Activated CD8-positive, alpha-beta memory T cell treated with anti-CD3 and anti-CD28 coated beads, Interleukin-2, amount 50 U/mL, for 1 hour (primary cell): ENCODE measurements around the gene DPF3.
"Not testable (repeated sequence)": the region's sequence is repeated elsewhere in the genome, so short reads cannot be mapped to it uniquely, and the experiment has no call there.

Experiments used
- DNase-seq: peaks from one replicate; pipeline ENCODE4 v3.0.0-alpha.2; 2020; ENCODE audit errors: extremely low read depth

DPF3 gene

GRCh38 chr14:72774894-72775620, 118.8 kb downstream of the DPF3 start:
- no peak for DNase-seq

DNA sequence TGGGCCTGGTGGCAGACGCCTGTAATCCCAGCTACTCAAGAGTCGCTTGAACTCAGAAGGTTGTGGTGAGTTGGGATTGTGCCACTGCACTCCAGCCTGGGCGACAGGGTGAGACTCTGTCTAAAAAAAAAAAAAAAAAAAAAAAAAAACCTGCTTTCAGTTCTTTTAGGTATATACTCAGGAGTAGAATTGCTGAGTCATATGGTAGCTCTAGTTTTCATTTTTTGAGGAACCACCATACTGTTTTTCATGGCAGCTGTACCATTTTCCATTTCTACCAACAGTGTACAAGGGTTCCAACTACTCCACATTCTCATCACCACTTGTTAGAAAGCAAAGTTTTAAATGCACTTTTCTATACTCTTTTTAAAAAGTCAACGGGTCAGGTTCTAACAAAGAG, 119.8 kb downstream of the DPF3 start:
- DNase-seq = no peak

DNA sequence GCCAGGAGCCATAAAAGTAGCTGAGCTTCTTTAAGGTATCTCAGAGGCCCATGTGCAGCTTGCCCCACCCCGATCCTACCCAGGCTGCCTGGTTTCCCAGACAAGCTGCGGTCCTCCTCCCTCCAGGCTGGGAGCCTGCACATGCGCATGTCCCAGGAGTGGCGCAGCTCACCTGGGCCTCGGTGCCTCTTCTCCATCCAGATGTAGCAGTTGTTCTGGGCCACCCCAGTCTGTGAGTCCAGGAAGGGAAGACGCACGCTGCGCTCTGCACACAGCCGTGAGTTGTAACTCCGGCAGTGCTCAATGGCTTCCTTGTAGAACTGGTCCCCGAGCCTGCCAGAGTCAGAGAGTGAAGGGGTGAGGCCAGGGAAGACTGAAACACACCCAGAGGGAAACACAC, 122.3 kb downstream of the DPF3 start:
- DNase-seq = no peak

DNA sequence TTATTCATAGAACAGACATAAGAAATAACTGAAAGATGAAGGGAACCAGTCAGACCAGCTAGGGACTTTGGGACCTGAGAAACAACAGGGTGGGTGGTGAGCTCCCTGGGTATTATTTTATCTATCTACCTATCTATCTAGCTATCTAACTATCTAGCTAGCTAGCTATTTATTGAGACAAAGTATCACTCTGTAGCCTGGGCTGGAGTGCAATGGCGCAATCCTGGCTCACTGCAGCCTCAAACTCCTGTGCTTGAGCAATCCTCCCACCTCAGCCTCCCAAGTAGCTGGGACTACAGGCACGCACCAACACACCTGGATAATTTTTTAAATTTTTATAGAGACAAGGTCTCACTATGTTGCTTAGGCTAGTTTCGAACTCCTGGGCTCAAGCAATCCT, 127.6 kb downstream of the DPF3 start:
- no peak for DNase-seq

DNA sequence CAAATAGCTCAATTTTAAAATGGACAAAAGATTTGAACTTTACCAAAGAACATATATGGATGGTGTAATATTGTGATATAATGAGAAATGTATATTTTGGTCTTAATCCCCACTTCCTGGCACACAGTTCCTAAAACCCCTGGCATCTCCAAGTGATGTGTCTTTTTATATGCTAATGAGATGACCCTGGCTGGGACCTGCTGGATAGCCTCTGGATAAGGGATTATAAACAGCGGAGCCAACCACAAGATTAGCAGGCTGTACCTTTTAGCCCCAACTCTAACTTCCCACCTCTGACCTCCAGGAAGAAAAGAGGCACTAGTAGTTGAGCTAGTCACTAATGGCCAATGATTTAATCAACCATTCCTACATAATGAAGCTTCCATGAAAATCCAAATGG, 130.0 kb downstream of the DPF3 start:
- DNase-seq = no peak

GRCh38 chr14:72759670-72760069, 134.2 kb downstream of the DPF3 start:
- DNase-seq = no peak

GRCh38 chr14:72758993-72759392, 134.9 kb downstream of the DPF3 start:
- DNase-seq = no peak

GRCh38 chr14:72758420-72758819, 135.5 kb downstream of the DPF3 start:
- DNase-seq = no peak

DNA sequence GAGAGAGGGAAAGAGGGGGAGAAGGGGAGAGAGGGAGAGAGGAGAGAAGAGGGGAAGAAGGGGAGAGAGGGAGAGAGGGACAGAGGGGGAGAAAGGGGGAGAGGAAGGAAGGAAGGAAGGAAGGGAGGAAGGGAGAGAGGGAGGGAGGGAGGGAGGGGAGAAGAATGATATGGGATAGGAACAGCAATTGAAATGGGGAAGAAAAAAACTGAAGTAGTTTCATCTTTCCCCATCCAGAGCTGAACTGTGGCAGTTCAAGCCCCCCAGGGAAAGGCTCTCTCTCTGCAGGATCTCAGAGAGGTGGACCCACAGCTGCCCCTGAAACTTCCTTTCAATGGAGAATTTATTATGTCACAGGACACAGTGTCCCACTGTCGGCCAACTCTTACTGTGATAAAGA, 136.9 kb downstream of the DPF3 start:
- DNase-seq = no peak

GRCh38 chr14:72755766-72756165, 138.1 kb downstream of the DPF3 start:
- no peak for DNase-seq

DNA sequence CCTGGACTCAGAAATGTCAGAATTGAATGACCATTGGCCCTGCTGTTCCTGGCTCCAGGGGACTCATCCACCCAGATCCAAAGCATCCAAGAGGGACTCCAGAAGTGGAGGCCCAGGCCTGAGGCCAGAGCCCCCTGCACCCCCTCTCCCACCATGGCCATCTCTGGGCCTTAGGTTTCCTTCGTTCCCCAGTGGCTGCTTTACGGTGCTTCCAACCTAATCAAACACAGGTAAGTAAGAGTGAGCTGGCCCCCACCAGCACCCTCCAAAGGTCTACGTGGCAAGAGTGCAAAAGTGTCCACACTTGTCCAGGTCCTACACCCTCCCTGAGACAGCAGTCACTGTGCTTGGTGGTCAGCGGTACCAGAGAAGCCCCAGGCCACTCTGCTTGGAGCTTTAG, 139.0 kb downstream of the DPF3 start:
- DNase-seq = no peak

- no peak for DNase-seq
These were observed 140.0 kb downstream of the DPF3 start for GRCh38 chr14:72753879-72754400.

GRCh38 chr14:72753044-72753710, 140.7 kb downstream of the DPF3 start:
- no peak for DNase-seq

GRCh38 chr14:72752034-72752412, 141.9 kb downstream of the DPF3 start:
- DNase-seq = no peak

DNA sequence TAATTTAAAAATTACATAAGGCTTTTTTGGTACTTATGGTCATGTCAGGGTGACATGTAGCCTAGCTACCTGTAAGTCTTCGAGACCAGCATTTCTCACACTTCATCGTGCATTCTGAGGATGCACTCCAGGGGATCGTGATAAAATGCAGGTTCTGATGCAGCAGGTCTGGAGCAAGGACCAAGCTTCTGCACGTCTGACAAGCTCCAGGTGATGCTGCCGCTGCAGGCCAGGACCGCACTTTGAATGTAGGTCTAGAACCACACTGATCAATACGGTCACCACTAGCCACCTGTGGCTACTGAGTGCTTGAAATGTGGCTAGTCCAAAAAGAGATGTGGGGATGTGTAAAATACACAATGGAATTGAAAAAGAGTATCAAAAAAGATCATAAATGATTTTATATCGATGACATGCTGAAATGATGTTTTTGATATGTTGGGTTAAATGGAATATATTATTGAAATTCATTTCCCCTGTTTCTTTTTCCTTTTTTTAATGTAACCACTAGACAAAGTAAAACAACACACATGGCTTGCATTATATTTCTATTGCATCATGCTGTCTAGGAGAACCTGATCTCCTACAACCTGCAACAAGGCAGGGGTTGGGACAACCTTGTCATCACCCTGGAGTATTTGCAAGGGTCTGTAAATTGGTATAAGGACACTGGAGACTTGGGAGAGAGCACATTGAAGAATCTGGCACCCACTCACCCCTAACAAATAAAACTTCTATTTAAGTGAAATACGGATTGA, 142.4 kb downstream of the DPF3 start:
- DNase-seq = no peak

- not testable (repeated sequence) for DNase-seq
These were observed 145.0 kb downstream of the DPF3 start for GRCh38 chr14:72748921-72749320.

- no peak for DNase-seq
These were observed 146.2 kb downstream of the DPF3 start for GRCh38 chr14:72747652-72748051.

- no peak for DNase-seq
These were observed 147.6 kb downstream of the DPF3 start for GRCh38 chr14:72745991-72746980.

- DNase-seq = no peak
These were observed 148.4 kb downstream of the DPF3 start for GRCh38 chr14:72745546-72745945.

GRCh38 chr14:72744416-72745120, 149.3 kb downstream of the DPF3 start:
- no peak for DNase-seq

DNA sequence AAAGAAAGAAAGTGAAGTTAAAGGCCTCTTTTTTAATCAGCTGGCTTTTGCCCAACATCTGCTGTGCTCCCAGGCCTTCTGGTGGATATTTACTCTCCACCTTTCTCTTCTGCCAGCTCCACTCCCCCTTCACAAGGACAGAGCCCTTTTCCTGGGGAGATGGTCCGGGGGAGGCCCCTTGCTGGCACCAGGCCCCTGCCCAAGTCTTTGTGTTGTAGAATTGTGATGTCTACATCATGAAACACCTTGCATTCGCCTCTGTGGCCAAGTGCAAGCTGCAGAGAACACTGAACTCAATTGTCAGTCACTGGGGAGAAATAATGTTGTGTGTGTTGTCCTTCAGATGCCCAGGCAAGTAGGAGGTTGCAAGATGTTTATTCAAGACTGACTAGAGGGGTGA, 150.3 kb downstream of the DPF3 start:
- DNase-seq = no peak
